IMR-90 (cell line): Measurements from ENCODE around the gene CASP7.

Experiments
- BHLHE40 ChIP-seq: fragments of 150-350 bp; IDR thresholded peaks from 2 replicates; pipeline ENCODE4 v1.6.1; 2016; ENCODE audit warnings: mild to moderate bottlenecking, low read depth, low read length
- MAFK ChIP-seq: IDR thresholded peaks from 2 replicates; pipeline ENCODE4 v1.6.1; 2012; ENCODE audit warnings: low read depth, low read length, improper control_type of control experiment
- MXI1 ChIP-seq: IDR thresholded peaks from 2 replicates; pipeline ENCODE4 v1.6.1; 2012; ENCODE audit warnings: low read depth, mild to moderate bottlenecking, low read length, moderate library complexity, borderline replicate concordance
- POLR2A ChIP-seq: IDR thresholded peaks from 2 replicates; pipeline ENCODE4 v1.6.1; 2012; ENCODE audit warnings: mild to moderate bottlenecking, low read depth, low read length
- RCOR1 ChIP-seq: IDR thresholded peaks from 2 replicates; pipeline ENCODE4 v1.6.1; 2012; ENCODE audit warnings: mild to moderate bottlenecking, low read length, improper control_type of control experiment; ENCODE audit not compliant: insufficient replicate concordance
- SMC3 ChIP-seq: fragments of 150-350 bp; IDR thresholded peaks from 2 replicates; pipeline ENCODE4 v1.6.1; 2016; ENCODE audit warnings: low read depth, mild to moderate bottlenecking, antibody characterized with exemption, low read length, moderate library complexity
- TF ChIP-seq, protein P1 (sequence below): conservative IDR thresholded peaks from 2 replicates; pipeline ENCODE4 v1.5.1; 2012; ENCODE audit warnings: mild to moderate bottlenecking, low read depth, low read length, improper control_type of control experiment
- TF ChIP-seq, protein P2 (sequence below): fragments of 150-350 bp; IDR thresholded peaks from 2 replicates; pipeline ENCODE4 v1.6.1; 2017; ENCODE audit warnings: mild to moderate bottlenecking, antibody characterized with exemption, low read length, low read depth

DNA sequence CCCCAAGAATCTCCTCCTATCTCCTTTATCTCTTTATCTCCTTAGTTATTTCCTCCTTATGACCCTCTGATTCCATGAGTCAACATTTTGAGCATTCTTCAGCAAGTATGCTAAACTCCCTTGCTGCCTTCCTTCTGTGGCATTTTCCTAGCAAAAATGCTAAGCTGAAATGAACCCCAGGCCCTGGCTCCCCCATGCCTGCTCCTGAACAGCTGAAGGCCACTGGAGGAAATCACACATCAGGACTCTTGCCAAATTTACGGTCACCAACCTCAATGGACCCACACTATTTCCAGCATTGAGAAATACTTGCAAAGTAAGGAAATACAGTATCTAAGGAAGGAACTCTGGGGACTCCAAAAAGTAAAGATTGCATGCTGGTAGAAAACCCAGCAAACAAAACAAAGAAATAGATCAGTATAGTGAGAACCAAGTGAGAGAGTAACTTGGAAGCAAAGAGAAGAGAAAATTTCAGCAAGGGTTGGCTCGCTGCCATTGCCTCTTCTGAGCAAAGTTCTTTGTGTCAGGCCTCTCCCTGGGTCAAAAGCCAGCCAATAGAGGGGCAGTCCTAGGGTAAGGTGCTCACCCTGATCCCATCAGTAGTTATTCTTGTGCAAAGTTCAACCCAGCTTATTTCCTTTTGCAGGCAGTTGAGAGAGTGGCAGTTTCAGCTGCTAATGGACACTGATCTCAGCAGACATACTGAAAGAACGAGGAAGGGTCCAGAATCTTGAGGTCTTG is 66.7 kb downstream of the CASP7 start:
- no peak for TF ChIP-seq MXI1
- TF ChIP-seq SMC3 = no peak
- no peak for TF ChIP-seq BHLHE40
- TF ChIP-seq POLR2A = no peak
- TF ChIP-seq, protein P1, sequence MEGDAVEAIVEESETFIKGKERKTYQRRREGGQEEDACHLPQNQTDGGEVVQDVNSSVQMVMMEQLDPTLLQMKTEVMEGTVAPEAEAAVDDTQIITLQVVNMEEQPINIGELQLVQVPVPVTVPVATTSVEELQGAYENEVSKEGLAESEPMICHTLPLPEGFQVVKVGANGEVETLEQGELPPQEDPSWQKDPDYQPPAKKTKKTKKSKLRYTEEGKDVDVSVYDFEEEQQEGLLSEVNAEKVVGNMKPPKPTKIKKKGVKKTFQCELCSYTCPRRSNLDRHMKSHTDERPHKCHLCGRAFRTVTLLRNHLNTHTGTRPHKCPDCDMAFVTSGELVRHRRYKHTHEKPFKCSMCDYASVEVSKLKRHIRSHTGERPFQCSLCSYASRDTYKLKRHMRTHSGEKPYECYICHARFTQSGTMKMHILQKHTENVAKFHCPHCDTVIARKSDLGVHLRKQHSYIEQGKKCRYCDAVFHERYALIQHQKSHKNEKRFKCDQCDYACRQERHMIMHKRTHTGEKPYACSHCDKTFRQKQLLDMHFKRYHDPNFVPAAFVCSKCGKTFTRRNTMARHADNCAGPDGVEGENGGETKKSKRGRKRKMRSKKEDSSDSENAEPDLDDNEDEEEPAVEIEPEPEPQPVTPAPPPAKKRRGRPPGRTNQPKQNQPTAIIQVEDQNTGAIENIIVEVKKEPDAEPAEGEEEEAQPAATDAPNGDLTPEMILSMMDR = no peak
- TF ChIP-seq RCOR1 = no peak
- no peak for TF ChIP-seq MAFK
- TF ChIP-seq, protein P2, sequence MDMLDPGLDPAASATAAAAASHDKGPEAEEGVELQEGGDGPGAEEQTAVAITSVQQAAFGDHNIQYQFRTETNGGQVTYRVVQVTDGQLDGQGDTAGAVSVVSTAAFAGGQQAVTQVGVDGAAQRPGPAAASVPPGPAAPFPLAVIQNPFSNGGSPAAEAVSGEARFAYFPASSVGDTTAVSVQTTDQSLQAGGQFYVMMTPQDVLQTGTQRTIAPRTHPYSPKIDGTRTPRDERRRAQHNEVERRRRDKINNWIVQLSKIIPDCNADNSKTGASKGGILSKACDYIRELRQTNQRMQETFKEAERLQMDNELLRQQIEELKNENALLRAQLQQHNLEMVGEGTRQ = no peak
